WTC11 (cell line): ENCODE results near the gene USF2. TPM values are rescaled to one million over a fixed set of nuclear protein-coding genes. Genes with fewer than 3 reads are reported as not detected.

Source experiments
- ATAC-seq: fragments of 200-7000 bp; cut with Tn5 transposase; 2 replicates; pipeline ENCODE4 v1.10.0; 2021; ENCODE audit warnings: mild to moderate bottlenecking, moderate library complexity
- CTCF ChIA-PET: fragments of 300-600 bp; sonication (Branson Sonifier 250); formaldehyde crosslinking; loops from one replicate; lab custom pipeline; 2021; ENCODE audit warnings: antibody characterized with exemption; lab: Charles Lee
- POLR2A ChIA-PET: fragments of 350-600 bp; sonication (Branson Sonifier 250); formaldehyde crosslinking; loops from one replicate; lab custom pipeline; 2021; ENCODE audit warnings: antibody characterized with exemption; lab: Charles Lee
- DNase-seq: peaks from one replicate; pipeline ENCODE4 v3.0.0; 2021; ENCODE audit warnings: low spot score
- H3K27ac Mint-ChIP-seq: 2 replicates; pipeline ENCODE4 v1.8.0; 2021; ENCODE audit warnings: mixed read lengths
- H3K27me3 Mint-ChIP-seq: 2 replicates; pipeline ENCODE4 v1.8.0; 2021; ENCODE audit warnings: low read depth, mild to moderate bottlenecking, moderate library complexity, mixed read lengths
- H3K36me3 Mint-ChIP-seq: 2 replicates; pipeline ENCODE4 v1.8.0; 2021; ENCODE audit warnings: mixed read lengths
- H3K4me1 Mint-ChIP-seq: 2 replicates; pipeline ENCODE4 v1.8.0; 2022; ENCODE audit warnings: mixed read lengths
- H3K4me3 Mint-ChIP-seq: 2 replicates; pipeline ENCODE4 v1.8.0; 2021; ENCODE audit warnings: mild to moderate bottlenecking, moderate library complexity, mixed read lengths
- H3K9me3 Mint-ChIP-seq: 2 replicates; pipeline ENCODE4 v1.8.0; 2021; ENCODE audit warnings: mixed read lengths
- CBFB ChIP-seq: sonication (generic); formaldehyde crosslinking; IDR thresholded peaks from 2 replicates; pipeline ENCODE4 v1.8.1; 2022; ENCODE audit warnings: mild to moderate bottlenecking, low read depth, missing genetic modification reagents
- CREB1 ChIP-seq: sonication (generic); formaldehyde crosslinking; IDR thresholded peaks from 2 replicates; pipeline ENCODE4 v1.8.0; 2023; ENCODE audit warnings: mild to moderate bottlenecking, missing genetic modification reagents
- ESRRA ChIP-seq: sonication (generic); formaldehyde crosslinking; IDR thresholded peaks from 2 replicates; pipeline ENCODE4 v1.8.1; 2022; ENCODE audit warnings: mild to moderate bottlenecking, missing genetic modification reagents, borderline replicate concordance
- HMGA2 ChIP-seq: fragments of 250-450 bp; sonication (Bioruptor Pico); IDR thresholded peaks from 2 replicates; pipeline ENCODE4 v1.4.0; 2021; ENCODE audit warnings: mild to moderate bottlenecking, moderate library complexity
- OVOL2 ChIP-seq: fragments of 250-450 bp; sonication (Bioruptor Pico); IDR thresholded peaks from 2 replicates; pipeline ENCODE4 v1.9.0; 2021; ENCODE audit warnings: mild to moderate bottlenecking, borderline replicate concordance
- PRRX2 ChIP-seq: fragments of 250-450 bp; sonication (Bioruptor Pico); IDR thresholded peaks from 2 replicates; pipeline ENCODE4 v1.8.0; 2021; ENCODE audit warnings: mild to moderate bottlenecking
- SP1 ChIP-seq: sonication (generic); formaldehyde crosslinking; conservative IDR thresholded peaks from 2 replicates; pipeline ENCODE4 v1.8.1; 2022; ENCODE audit warnings: missing genetic modification reagents
- ZNF317 ChIP-seq: sonication (generic); formaldehyde crosslinking; IDR thresholded peaks from 2 replicates; pipeline ENCODE4 v1.8.1; 2023; ENCODE audit warnings: low read depth, mild to moderate bottlenecking, moderate library complexity, missing genetic modification reagents, borderline replicate concordance
- total RNA-seq: library from RNA; stranded (reverse); gene quantifications from 3 replicates; pipeline ENCODE4 v1.2.3, GENCODE V29; 2021
- TF ChIP-seq, protein P1 (sequence below): sonication (generic); formaldehyde crosslinking; conservative IDR thresholded peaks from 2 replicates; pipeline ENCODE4 v1.8.1; 2022; ENCODE audit warnings: mild to moderate bottlenecking, missing genetic modification reagents
- TF ChIP-seq, protein P2 (sequence below): sonication (generic); formaldehyde crosslinking; IDR thresholded peaks from 2 replicates; pipeline ENCODE4 v1.8.0; 2023; ENCODE audit warnings: missing genetic modification reagents, mild to moderate bottlenecking, borderline replicate concordance
- TF ChIP-seq, protein P3 (sequence below): sonication (generic); formaldehyde crosslinking; IDR thresholded peaks from 2 replicates; pipeline ENCODE4 v1.8.1; 2023; ENCODE audit warnings: mild to moderate bottlenecking, missing genetic modification reagents, borderline replicate concordance
- TF ChIP-seq, protein P4 (sequence below): sonication (generic); formaldehyde crosslinking; IDR thresholded peaks from 2 replicates; pipeline ENCODE4 v1.8.1; 2023; ENCODE audit warnings: mild to moderate bottlenecking, missing genetic modification reagents
- TF ChIP-seq, protein P5 (sequence below): fragments of 250-450 bp; sonication (Bioruptor Pico); IDR thresholded peaks from 2 replicates; pipeline ENCODE4 v1.9.0; 2021; ENCODE audit warnings: mild to moderate bottlenecking, borderline replicate concordance

The USF2 gene
- total RNA-seq, 1 experiment from 2014 or later, result 109 TPM

DNA sequence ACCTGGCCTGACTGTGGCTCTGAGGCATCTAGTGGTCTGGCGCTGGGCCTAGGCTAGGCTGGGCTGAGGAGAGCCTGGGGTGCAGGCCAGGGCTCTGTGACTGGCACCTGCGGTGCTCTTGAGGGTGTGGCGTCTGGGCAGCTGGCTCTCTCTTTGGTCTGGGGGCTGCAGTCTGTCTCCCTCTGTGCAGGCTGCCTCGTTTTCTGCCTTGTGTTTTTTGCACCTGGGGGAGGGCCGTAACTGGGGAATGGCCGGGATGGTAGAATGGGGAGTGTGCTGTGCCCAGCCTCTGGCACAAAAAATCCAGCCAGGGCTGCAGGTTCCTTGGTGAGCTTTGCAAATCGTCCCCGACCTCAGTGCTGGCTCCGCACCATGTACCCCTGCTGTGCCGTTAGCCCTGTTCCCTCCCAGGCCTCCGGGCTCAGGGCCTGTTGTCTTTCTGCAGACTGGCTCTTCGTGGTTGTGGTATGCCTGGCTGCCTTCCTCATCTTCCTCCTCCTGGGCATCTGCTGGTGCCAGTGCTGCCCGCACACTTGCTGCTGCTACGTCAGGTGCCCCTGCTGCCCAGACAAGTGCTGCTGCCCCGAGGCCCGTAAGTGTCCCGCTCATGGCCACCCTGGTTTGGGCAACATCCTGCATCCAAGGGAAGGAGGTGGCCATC is 6.5 kb upstream of the USF2 start:
- H3K4me3 Mint-ChIP-seq, result no peak overlapping the region
- no peak overlapping the region for H3K27ac Mint-ChIP-seq
- ChIA-PET POLR2A (no interaction called here), CTCF (interaction anchor here (0.5 to 2.0 kb wide), 4 partner anchors 34 to 196 kb away, joined by 3 to 5 read pairs (median 4); partner anchors contain the start of genes FAM187B and FXYD7)
- DNase-seq (peak; percentile 11), ATAC-seq (no peak)
- H3K36me3 Mint-ChIP-seq, result peaks cover 29% of the 10 kb centered on the region
- H3K9me3 Mint-ChIP-seq, result no peaks in the 10 kb centered on the region
- no peak for TF ChIP-seq OVOL2 (CRISPR knock-in tag)
- TF ChIP-seq CBFB (CRISPR knock-in tag), result no peak
- no peak for TF ChIP-seq ZNF317
- TF ChIP-seq CREB1 (CRISPR knock-in tag), result no peak
- TF ChIP-seq SP1 (CRISPR knock-in tag), result no peak
- TF ChIP-seq, protein P1, sequence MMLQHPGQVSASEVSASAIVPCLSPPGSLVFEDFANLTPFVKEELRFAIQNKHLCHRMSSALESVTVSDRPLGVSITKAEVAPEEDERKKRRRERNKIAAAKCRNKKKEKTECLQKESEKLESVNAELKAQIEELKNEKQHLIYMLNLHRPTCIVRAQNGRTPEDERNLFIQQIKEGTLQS (CRISPR knock-in tag), result no peak
- TF ChIP-seq, protein P2, sequence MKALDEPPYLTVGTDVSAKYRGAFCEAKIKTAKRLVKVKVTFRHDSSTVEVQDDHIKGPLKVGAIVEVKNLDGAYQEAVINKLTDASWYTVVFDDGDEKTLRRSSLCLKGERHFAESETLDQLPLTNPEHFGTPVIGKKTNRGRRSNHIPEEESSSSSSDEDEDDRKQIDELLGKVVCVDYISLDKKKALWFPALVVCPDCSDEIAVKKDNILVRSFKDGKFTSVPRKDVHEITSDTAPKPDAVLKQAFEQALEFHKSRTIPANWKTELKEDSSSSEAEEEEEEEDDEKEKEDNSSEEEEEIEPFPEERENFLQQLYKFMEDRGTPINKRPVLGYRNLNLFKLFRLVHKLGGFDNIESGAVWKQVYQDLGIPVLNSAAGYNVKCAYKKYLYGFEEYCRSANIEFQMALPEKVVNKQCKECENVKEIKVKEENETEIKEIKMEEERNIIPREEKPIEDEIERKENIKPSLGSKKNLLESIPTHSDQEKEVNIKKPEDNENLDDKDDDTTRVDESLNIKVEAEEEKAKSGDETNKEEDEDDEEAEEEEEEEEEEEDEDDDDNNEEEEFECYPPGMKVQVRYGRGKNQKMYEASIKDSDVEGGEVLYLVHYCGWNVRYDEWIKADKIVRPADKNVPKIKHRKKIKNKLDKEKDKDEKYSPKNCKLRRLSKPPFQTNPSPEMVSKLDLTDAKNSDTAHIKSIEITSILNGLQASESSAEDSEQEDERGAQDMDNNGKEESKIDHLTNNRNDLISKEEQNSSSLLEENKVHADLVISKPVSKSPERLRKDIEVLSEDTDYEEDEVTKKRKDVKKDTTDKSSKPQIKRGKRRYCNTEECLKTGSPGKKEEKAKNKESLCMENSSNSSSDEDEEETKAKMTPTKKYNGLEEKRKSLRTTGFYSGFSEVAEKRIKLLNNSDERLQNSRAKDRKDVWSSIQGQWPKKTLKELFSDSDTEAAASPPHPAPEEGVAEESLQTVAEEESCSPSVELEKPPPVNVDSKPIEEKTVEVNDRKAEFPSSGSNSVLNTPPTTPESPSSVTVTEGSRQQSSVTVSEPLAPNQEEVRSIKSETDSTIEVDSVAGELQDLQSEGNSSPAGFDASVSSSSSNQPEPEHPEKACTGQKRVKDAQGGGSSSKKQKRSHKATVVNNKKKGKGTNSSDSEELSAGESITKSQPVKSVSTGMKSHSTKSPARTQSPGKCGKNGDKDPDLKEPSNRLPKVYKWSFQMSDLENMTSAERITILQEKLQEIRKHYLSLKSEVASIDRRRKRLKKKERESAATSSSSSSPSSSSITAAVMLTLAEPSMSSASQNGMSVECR (CRISPR knock-in tag), result no peak
- TF ChIP-seq HMGA2, result no peak
- no peak for TF ChIP-seq PRRX2 (CRISPR knock-in tag)
- no peak for TF ChIP-seq ESRRA (CRISPR knock-in tag)
- TF ChIP-seq, protein P3, sequence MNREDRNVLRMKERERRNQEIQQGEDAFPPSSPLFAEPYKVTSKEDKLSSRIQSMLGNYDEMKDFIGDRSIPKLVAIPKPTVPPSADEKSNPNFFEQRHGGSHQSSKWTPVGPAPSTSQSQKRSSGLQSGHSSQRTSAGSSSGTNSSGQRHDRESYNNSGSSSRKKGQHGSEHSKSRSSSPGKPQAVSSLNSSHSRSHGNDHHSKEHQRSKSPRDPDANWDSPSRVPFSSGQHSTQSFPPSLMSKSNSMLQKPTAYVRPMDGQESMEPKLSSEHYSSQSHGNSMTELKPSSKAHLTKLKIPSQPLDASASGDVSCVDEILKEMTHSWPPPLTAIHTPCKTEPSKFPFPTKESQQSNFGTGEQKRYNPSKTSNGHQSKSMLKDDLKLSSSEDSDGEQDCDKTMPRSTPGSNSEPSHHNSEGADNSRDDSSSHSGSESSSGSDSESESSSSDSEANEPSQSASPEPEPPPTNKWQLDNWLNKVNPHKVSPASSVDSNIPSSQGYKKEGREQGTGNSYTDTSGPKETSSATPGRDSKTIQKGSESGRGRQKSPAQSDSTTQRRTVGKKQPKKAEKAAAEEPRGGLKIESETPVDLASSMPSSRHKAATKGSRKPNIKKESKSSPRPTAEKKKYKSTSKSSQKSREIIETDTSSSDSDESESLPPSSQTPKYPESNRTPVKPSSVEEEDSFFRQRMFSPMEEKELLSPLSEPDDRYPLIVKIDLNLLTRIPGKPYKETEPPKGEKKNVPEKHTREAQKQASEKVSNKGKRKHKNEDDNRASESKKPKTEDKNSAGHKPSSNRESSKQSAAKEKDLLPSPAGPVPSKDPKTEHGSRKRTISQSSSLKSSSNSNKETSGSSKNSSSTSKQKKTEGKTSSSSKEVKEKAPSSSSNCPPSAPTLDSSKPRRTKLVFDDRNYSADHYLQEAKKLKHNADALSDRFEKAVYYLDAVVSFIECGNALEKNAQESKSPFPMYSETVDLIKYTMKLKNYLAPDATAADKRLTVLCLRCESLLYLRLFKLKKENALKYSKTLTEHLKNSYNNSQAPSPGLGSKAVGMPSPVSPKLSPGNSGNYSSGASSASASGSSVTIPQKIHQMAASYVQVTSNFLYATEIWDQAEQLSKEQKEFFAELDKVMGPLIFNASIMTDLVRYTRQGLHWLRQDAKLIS, result no peak
- TF ChIP-seq, protein P4, sequence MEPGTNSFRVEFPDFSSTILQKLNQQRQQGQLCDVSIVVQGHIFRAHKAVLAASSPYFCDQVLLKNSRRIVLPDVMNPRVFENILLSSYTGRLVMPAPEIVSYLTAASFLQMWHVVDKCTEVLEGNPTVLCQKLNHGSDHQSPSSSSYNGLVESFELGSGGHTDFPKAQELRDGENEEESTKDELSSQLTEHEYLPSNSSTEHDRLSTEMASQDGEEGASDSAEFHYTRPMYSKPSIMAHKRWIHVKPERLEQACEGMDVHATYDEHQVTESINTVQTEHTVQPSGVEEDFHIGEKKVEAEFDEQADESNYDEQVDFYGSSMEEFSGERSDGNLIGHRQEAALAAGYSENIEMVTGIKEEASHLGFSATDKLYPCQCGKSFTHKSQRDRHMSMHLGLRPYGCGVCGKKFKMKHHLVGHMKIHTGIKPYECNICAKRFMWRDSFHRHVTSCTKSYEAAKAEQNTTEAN (CRISPR knock-in tag), result no peak
- TF ChIP-seq, protein P5, sequence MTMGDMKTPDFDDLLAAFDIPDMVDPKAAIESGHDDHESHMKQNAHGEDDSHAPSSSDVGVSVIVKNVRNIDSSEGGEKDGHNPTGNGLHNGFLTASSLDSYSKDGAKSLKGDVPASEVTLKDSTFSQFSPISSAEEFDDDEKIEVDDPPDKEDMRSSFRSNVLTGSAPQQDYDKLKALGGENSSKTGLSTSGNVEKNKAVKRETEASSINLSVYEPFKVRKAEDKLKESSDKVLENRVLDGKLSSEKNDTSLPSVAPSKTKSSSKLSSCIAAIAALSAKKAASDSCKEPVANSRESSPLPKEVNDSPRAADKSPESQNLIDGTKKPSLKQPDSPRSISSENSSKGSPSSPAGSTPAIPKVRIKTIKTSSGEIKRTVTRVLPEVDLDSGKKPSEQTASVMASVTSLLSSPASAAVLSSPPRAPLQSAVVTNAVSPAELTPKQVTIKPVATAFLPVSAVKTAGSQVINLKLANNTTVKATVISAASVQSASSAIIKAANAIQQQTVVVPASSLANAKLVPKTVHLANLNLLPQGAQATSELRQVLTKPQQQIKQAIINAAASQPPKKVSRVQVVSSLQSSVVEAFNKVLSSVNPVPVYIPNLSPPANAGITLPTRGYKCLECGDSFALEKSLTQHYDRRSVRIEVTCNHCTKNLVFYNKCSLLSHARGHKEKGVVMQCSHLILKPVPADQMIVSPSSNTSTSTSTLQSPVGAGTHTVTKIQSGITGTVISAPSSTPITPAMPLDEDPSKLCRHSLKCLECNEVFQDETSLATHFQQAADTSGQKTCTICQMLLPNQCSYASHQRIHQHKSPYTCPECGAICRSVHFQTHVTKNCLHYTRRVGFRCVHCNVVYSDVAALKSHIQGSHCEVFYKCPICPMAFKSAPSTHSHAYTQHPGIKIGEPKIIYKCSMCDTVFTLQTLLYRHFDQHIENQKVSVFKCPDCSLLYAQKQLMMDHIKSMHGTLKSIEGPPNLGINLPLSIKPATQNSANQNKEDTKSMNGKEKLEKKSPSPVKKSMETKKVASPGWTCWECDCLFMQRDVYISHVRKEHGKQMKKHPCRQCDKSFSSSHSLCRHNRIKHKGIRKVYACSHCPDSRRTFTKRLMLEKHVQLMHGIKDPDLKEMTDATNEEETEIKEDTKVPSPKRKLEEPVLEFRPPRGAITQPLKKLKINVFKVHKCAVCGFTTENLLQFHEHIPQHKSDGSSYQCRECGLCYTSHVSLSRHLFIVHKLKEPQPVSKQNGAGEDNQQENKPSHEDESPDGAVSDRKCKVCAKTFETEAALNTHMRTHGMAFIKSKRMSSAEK (CRISPR knock-in tag), result no peak
- no peaks in the 10 kb centered on the region for H3K27me3 Mint-ChIP-seq
- peaks cover 7% of the 10 kb centered on the region for H3K4me1 Mint-ChIP-seq
